HG03521 (cell line): Measurements from ENCODE around the gene FRRS1L.

ENCODE experiments used
- ATAC-seq: cut with Tn5 transposase; IDR thresholded peaks from one replicate; pipeline ENCODE4 v1.9.1; 2021; ENCODE audit warnings: mild to moderate bottlenecking, moderate library complexity; ENCODE audit not compliant: unreplicated experiment

FRRS1L gene

GRCh38 chr9:109109967-109110328 lies 57.1 kb downstream of the FRRS1L start:
- no peak for ATAC-seq

DNA sequence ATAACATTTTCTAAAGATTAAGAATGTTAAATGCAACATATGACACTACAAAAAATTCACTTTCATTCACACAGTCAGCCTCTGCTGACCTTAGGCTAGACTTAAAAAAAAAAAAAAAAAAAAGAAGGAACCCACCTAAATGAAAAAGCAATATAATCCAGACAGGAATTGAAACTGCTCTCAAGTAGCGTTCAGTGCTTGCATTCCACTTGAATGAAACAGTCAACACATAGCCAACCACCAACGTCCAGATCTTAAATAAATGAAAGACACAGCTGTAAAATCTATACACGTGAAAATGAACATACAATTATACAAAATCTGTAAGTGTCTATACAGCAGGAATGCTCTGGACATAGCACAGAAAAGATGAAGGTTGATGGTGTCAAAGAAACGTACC lies 58.7 kb downstream of the FRRS1L start:
- ATAC-seq, result no peak

- no peak for ATAC-seq
Observed at GRCh38 chr9:109107402-109108240, 59.4 kb downstream of the FRRS1L start.

DNA sequence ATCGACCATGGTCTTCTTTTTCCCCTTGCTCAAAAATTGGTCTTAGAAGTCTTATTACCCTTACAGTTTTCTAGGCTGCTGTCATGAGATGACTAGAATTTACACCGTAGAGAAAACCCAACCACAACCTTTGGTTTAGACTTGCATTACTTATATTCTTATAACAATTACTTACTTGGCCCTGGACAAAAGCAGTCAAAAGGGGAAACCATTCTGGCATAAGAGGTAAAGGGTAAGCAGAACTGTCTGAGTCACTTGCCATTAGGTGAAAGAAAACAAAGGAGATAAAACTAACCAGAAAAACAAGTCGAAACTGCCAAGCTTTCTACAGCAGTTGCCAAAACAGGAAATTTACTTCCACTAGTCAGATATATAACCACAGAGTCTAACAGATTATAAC lies 65.2 kb downstream of the FRRS1L start:
- peak; percentile 61 for ATAC-seq

- ATAC-seq, result no peak
Observed at GRCh38 chr9:109101202-109101595, 65.8 kb downstream of the FRRS1L start.

DNA sequence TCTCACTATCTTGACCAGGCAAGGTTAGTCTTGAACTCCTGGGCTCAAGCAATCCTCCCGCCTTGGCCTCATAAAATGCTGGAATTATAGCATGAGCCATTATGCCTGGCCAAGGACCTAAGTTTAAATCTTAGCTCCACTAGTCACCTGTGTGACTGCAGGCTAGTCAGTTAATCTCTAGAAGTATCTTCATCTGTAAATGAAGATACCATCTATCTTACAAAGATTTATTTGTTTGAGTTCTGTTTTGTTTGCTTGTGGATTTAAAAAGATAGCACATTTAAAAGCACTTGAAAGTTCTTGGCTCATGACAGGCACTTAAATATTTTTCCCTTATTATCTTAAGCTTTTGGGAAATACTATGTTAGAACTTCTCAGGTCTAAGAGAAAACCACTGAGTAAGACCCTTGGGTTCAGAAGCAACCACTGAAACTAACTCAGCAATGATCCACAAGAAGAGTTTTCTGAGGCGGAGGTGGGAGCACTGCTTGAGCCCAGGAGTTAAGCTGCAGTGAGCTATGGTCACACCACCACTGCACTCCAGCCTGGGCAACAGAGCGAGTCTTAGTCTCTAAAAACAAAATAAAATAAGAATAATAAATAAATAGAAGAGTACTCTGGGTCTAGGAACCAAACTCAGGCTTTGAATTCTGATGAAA lies 66.4 kb downstream of the FRRS1L start:
- ATAC-seq, result no peak

- no peak for ATAC-seq
Observed at GRCh38 chr9:109098960-109099308, 68.1 kb downstream of the FRRS1L start.

DNA sequence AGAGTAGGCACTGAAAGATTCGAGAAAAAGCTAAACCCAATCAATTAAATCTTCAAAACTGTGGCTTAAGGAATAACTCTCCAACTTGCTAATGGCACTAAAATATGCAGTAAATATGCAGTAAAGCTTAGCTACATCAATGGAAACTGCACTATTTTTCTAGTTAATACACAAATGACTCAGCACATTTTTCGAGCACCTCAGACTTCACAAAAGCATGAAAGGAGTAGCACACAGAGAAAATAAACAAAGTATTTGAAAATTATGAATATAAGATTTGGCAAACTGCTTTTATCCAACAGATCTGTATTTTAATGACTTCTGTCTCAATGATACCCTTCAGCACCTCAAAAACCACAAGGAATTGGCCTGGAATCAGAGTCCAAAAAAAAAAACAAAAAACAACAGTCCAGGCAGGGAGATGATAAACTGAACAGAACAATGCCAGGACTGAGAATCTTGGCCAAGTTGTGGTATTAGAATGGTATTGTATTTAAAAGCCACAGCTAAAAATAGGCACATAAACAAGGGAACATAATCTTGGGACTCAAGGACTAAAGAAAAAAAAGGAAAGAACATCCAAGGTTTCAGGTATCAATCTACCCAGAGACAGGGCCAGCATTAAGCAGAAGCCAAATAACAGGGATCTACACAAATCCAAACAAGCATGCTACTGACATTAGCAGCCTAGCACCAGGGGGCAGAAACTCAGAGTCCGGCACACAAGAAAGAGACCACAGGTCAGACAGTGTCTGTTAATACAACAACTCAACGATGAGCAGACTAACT lies 68.7 kb downstream of the FRRS1L start:
- ATAC-seq, result no peak

DNA sequence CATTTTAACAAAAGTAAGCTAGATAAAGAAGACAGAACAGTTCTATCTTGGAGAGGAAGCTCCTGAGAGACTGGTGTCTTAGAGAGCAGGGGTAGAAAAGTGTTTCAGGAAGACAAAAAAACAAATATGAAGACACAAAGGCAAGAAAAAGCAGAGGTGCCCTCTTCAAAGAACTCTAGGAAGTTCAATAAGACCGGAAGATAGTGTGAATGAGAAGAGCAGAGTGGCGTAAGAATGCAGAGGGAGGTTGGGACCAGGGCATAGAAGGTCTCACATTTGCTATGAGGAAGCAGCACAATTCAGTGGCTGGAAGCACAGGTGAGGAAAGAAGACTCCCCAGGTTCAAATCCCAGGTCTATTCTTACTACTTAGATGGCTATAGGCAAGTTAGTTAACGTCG lies 69.9 kb downstream of the FRRS1L start:
- ATAC-seq, result no peak

DNA sequence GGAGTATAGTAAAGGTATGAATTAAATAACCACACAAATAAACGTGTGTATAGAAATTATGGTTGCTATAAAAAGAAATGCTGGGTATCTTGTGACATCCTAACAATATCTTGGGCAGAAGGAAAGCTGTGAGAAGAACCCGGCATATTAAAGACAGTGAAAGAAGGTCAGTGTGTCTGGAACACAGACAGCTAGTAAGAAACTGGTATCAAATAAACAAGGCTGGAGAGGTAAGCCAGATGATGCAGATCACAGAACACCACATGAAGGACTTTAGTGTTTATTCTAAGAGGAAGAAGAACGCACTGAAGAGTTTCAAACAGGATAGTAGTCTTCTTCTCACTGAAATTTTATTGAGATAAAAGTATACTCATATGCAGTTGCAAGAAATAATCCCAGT lies 71.7 kb downstream of the FRRS1L start:
- no peak for ATAC-seq

DNA sequence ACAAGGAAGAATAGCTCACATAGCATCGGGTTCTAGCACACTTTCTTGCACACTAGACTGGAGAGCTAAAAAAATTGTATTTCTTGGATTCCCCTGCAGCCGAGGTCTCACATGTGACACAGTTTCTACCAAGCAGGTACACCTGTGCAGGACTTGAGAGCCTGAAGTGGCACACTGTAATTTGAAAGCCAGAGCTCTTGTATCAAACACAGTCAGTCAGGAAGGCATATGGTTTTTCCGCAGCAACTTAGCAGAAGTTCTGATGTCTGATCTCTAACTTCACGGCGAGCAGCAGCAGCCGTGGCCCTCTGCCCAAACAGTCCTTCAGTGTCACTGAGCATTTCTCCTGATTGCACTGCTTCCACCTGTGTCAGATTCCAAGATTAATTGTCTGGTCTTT lies 72.8 kb downstream of the FRRS1L start:
- ATAC-seq, result no peak

DNA sequence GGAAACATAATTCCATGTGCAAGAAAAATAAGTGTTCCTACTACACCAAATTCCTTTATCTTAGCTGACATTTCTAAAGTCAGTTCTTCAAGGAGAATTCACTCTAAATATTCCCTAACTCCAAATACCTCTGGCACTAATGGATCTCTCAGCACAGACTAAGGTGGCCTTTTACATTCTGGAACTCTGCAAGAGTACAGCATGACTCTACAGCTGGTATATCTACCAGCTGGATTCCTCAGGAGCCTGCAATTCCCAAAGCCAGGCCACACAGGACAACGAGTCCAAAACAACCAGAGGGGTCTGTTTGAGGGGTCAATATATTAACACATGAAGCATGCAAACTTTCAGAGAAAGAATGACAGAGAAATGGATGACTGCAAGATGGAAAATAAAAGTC lies 74.5 kb downstream of the FRRS1L start:
- ATAC-seq, result no peak

DNA sequence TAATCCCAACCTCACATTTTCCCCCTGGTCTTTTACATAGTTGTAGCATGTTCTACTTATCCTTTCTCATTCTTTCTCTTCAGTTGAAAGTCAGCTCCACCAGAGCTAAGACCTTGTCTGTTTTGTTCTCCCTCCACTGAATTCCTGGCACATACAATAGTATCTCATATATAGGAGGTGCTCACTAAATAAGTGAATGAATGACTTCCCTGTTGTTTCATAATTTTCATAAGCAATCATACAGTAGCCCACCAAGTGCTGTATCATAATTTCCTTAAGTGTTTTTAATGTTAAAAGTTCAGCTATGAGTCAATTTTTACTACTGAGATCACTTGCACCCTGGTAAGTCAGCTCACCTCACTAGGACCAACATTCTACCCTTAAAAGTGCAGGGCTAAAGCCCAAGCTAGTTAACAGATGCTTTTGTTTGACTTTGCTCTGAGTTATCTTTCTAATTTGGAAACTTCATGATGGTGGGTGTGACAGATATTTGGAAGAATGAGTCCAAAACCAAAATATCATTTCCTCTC lies 74.9 kb downstream of the FRRS1L start:
- ATAC-seq, result no peak

DNA sequence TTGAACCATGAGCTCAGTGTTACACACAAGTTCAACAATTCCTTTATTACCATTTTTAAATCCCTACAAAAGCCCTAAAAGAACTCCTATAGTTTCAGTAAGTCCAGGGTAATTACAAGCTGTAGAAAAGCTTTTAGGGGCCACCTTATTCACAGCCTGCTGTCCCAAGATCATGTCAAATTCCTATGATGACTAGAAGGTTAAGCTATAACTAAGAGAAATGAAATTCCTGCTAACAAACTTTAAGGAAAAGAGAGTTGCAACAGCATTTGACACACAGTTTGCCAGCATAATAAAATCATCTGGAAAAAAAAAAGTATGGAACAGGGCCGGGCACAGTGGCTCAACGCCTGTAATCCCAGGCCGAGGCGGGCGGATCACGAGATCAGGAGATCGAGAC lies 78.8 kb downstream of the FRRS1L start:
- no peak for ATAC-seq

DNA sequence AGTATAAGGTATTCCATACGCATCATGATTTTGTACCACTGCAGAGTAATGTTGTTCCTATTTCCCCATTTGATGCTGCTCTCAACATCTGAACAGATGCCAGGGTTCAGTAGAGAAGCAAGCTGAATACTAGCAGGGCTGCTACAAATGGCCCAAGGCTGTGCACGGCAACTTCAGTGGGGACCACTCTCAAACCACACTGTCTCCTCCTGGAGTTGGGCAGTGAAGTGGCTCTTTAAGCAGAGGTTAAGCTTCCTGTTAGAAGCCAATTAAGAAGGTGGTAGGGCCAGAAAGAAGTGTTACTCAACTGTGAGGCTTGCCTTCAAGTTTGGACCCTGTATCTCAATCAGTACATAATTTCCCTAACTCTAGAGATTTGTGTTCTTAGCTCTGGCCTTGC lies 79.3 kb downstream of the FRRS1L start:
- ATAC-seq, result no peak

- no peak for ATAC-seq
Observed at GRCh38 chr9:109086221-109086620, 80.8 kb downstream of the FRRS1L start.

- ATAC-seq, result no peak
Observed at GRCh38 chr9:109085510-109085909, 81.5 kb downstream of the FRRS1L start.

DNA sequence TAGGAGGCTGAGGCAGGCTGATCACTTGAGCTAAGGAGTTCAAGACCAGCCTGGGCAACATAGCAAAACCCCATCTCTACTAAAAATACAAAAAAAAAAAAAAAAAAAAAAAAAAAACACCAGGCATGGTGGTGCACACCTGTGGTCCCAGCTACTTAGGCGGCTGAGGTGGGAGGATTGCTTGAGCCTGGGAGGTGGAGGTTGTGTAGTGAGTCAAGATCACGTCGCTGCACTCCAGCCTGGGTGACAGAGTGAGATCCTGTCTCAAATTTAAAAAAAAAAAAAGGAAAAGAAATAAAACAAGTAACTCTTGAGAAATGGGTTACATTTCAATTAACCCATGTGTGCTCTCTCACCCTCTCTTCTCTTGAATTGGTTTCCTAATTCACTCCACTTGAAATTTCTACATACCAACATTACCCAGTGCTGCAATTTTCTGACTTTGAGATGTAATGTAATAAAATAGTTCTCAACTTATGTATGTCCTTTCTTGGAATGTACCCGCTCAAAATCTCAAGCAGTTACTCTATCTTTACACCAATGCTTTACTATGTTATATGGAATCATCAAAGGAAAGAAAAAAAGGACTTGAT lies 83.1 kb downstream of the FRRS1L start:
- ATAC-seq, result no peak

- ATAC-seq, result no peak
Observed at GRCh38 chr9:109083141-109083540, 83.9 kb downstream of the FRRS1L start.

GRCh38 chr9:109082091-109082620 lies 84.9 kb downstream of the FRRS1L start:
- no peak for ATAC-seq
